Mucosa of descending colon (tissue), 3 donors: ENCODE results near the gene ELMO3. TPM values are rescaled to one million over a fixed set of nuclear protein-coding genes. Genes with fewer than 3 reads are reported as not detected.

ENCODE experiments used
- ATAC-seq: fragments of 200-7000 bp; cut with Tn5 transposase; one replicate; pipeline ENCODE4 v1.9.1; 2020; ENCODE audit warnings: mild to moderate bottlenecking, moderate library complexity
- DNase-seq, 3 donors: peaks; one replicate each; pipeline ENCODE4 v3.0.0-alpha.2; 2020
- H3K36me3 ChIP-seq: fragments of 200-600 bp; one replicate; pipeline ENCODE4 v1.8.0; 2021; ENCODE audit warnings: low read depth, mild to moderate bottlenecking
- H3K4me1 ChIP-seq: fragments of 200-600 bp; one replicate; pipeline ENCODE4 v1.8.0; 2021; ENCODE audit warnings: low read depth, mild to moderate bottlenecking
- H3K4me3 ChIP-seq: fragments of 200-600 bp; one replicate; pipeline ENCODE4 v1.8.0; 2021; ENCODE audit warnings: mild to moderate bottlenecking
- H3K9me3 ChIP-seq: fragments of 200-600 bp; one replicate; pipeline ENCODE4 v1.8.0; 2021; ENCODE audit warnings: mild to moderate bottlenecking
- intact Hi-C, 2 donors: fragments of 100-400 bp; cut with DNase I in 1 of 2; cut with micrococcal nuclease in 1 of 2; formaldehyde crosslinking; loops; one replicate each; pipeline versions ENCODE4 v1.11.0 to v1.11.1; 2022; cut with DNase I, micrococcal nuclease
- total RNA-seq, 3 donors: library from RNA; stranded (reverse); fragmentation: NEBNext Ultra II Directional in 2 of 3; extraction: Animal tissue kit (Norgen Biotek cat#: 25700) in 2 of 3; gene quantifications; one replicate each; pipeline versions ENCODE4 v1.2.1 to v1.2.4, GENCODE V29; 2021 to 2023
- TF ChIP-seq, protein P1 (sequence below): fragments of 200-600 bp; IDR thresholded peaks from one replicate; pipeline ENCODE4 v1.8.0; 2022; ENCODE audit warnings: antibody characterized with exemption, mild to moderate bottlenecking
- donor health status: DM: no; HTN: no; CAD: no; lungs with moderate emphysema.
- donor health status: DM: no; HTN: no; CAD: no.
- donor health status: DM: no; HTN: yes; CAD: no.

ELMO3 gene
- total RNA-seq, 3 donors from 2014 or later: 25.4 to 68.0 (median 42.1) TPM

GRCh38 chr16:67246756-67247191, 47.8 kb downstream of the ELMO3 start:
- peak overlapping the region; percentile 72 for H3K4me3 ChIP-seq
- peaks cover 55% of the 10 kb centered on the region for H3K4me1 ChIP-seq
- TF ChIP-seq, protein P1, sequence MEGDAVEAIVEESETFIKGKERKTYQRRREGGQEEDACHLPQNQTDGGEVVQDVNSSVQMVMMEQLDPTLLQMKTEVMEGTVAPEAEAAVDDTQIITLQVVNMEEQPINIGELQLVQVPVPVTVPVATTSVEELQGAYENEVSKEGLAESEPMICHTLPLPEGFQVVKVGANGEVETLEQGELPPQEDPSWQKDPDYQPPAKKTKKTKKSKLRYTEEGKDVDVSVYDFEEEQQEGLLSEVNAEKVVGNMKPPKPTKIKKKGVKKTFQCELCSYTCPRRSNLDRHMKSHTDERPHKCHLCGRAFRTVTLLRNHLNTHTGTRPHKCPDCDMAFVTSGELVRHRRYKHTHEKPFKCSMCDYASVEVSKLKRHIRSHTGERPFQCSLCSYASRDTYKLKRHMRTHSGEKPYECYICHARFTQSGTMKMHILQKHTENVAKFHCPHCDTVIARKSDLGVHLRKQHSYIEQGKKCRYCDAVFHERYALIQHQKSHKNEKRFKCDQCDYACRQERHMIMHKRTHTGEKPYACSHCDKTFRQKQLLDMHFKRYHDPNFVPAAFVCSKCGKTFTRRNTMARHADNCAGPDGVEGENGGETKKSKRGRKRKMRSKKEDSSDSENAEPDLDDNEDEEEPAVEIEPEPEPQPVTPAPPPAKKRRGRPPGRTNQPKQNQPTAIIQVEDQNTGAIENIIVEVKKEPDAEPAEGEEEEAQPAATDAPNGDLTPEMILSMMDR: no peak
- H3K36me3 ChIP-seq: no peaks in the 10 kb centered on the region
- intact Hi-C loops: loop anchor here in 1 of 2 donors (5.0 kb wide), 1 partner anchor 231 kb away; no protein-coding TSS in a partner anchor
- ATAC-seq: peak; percentile 82
- no peaks in the 10 kb centered on the region for H3K9me3 ChIP-seq
- DNase-seq: peak; percentile 95 to 96 (median 95)

- no peaks in the 10 kb centered on the region for H3K36me3 ChIP-seq
- no peaks in the 10 kb centered on the region for H3K9me3 ChIP-seq
- DNase-seq (peak; percentile 99 to 100 (median 99)), ATAC-seq (peak; percentile 84)
- intact Hi-C loops: loop anchor here in 1 of 2 donors (5.0 kb wide), 1 partner anchor 230 kb away; no protein-coding TSS in a partner anchor
- peaks cover 49% of the 10 kb centered on the region for H3K4me1 ChIP-seq
- H3K4me3 ChIP-seq: peak within 1 kb of the TSS; percentile 72
- TF ChIP-seq, protein P1: peak; percentile 15
Measured at GRCh38 chr16:67247192-67248072, 48.5 kb downstream of the ELMO3 start, which contains the start of gene FHOD1. Gene FHOD1 (minus strand): TSS chr16:67247481. CDS start chr16:67247410, 71 bp downstream.

- DNase-seq: no peak
- H3K36me3 ChIP-seq: no peaks in the 10 kb centered on the region
- H3K9me3 ChIP-seq: no peaks in the 10 kb centered on the region
- ATAC-seq: no peak
- intact Hi-C loops: loop anchor here in 1 of 2 donors (5.0 kb wide), 1 partner anchor 229 kb away; no protein-coding TSS in a partner anchor
- no peak overlapping the region for H3K4me3 ChIP-seq
- H3K4me1 ChIP-seq: peaks cover 45% of the 10 kb centered on the region
- TF ChIP-seq, protein P1: no peak
Measured at GRCh38 chr16:67248073-67248400, 49.1 kb downstream of the ELMO3 start.

DNA sequence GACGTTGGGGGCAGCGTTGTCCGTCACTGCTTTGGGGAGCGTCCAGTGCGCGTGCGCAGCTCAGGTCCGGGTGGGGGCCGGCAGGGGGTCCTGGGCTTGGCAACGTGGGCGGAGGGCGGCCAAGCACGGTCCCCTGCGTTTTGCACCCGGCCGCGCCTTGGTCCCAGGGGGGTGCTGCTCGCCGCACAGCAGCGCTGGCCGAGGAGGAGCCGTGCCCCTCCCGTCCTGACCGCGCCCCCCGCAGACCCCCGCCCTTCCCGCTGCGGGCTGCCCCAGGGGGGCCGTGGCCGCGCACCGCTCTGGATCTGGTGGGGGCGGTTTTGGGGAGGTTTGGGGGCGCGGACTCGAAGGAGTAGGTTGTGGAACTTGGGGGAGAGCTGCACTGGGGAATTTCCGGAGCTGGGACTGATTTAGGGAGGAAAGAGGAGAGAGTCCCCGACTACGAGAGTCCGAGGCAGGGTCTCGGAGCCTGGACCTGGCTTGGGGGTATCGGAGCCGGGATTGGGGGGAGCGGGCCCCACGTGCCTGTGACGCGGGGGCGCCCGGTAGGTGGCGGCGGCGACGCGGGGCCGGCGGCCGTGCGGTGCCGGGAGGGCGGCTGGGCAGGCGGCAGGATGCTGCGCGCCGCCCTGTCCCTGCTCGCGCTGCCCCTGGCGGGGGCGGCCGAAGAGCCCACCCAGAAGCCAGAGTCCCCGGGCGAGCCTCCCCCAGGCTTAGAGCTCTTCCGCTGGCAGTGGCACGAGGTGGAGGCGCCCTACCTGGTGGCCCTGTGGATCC, 49.7 kb downstream of the ELMO3 start, which contains the start of gene SLC9A5:
Gene SLC9A5 (plus strand): TSS at position 579 of the 777 bp plus-strand sequence. CDS start 36 bp downstream, at position 615.
- ATAC-seq: no peak
- Histone ChIP-seq H3K36me3 (no peaks in the 10 kb centered on the region), H3K4me3 (no peak within 1 kb of the TSS), H3K9me3 (no peaks in the 10 kb centered on the region), H3K4me1 (peaks cover 43% of the 10 kb centered on the region)
- peak in 2 of 3 donors; percentile 56 to 75 for DNase-seq
- intact Hi-C loops: loop anchor here in 1 of 2 donors (5.0 kb wide), 1 partner anchor 229 kb away; no protein-coding TSS in a partner anchor
- TF ChIP-seq, protein P1: no peak
